MM.1S (cell line): ENCODE results near the gene SLC4A5.

Experiments used
- CTCF ChIP-seq: fragments of 300-600 bp; sonication (generic); IDR thresholded peaks from 2 replicates; pipeline ENCODE4 v1.5.1; 2016; ENCODE audit warnings: antibody characterized with exemption, low read length, mixed read lengths
- EZH2 ChIP-seq: fragments of 300-600 bp; sonication (generic); optimal IDR thresholded peaks from 2 replicates; pipeline ENCODE3; 2017; ENCODE audit warnings: low read depth, mild to moderate bottlenecking, antibody characterized with exemption, low read length, mixed read lengths

DNA sequence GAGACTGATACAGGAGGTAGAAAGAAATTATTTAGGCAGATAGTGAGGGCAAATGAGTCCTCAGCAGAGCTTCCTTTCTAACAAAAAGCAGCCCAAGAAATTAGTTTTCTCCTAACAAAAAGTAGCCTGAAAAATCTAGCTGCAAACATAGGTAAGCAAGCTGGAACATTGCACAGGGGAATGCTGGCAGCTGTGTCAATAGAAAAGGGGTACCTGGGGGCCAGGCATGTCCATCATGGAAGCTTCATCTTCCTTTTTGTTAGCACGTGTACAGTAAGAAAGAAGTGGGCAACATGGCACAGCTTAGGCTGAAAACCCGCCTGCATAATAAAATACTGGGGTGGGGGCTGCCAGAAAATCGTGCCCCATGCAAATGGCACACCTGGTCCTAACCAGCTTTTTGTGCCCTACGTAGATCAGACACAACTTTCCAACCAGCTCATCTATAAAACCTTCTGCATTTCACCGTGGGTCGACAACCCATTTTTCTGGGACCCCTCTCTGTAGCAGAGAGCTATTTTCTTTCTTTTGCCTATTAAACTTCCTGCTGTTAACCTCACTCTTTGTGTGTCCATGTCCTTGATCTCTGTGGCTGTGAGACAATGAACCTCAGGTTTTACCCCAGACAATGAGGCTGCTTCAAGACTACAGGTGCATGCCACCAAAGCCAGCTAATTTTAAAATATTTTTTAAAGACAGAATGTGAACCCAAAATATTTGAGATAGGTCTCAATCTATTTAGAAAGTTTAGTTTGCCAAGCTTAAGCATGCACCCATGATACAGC, 151.4 kb downstream of the SLC4A5 start:
- TF ChIP-seq EZH2, result no peak
- TF ChIP-seq CTCF, result no peak
